ENCODE data around the gene GLIPR1.
"Not testable (repeated sequence)": the region's sequence is repeated elsewhere in the genome, so short reads cannot be mapped to it uniquely, and the experiment has no call there.

The GLIPR1 gene

GRCh38 chr12:75480469-75480949, at the start of gene GLIPR1:
Gene GLIPR1, plus strand, starts transcription at chr12:75480755. Its CDS starts 126 bp downstream, at chr12:75480881.
- no peak for DNase-seq

- no peak for DNase-seq
Measured at GRCh38 chr12:75432924-75433323, 47.6 kb upstream of the GLIPR1 start.

DNA sequence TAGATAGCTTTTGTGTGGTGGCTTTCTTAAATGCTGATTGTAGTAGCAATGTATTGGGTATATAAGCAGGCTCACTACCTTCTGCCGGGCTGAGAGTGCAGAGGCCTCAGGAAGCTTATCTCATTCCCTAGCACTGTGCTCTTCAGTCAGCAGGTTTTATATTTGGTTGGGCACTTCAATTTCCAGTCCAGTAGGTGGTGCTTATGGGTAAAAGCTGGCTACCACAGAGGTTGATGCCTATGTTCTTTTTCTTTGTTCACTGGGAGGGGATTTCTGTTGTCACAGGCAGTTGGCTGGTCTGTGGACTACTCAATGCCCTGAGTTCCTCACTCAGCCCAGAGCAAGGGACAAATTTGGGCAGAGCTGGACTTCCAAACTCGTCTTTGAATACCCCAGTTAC, 43.0 kb upstream of the GLIPR1 start:
- no peak for DNase-seq

GRCh38 chr12:75438059-75438754, 42.3 kb upstream of the GLIPR1 start:
- DNase-seq, result no peak

DNA sequence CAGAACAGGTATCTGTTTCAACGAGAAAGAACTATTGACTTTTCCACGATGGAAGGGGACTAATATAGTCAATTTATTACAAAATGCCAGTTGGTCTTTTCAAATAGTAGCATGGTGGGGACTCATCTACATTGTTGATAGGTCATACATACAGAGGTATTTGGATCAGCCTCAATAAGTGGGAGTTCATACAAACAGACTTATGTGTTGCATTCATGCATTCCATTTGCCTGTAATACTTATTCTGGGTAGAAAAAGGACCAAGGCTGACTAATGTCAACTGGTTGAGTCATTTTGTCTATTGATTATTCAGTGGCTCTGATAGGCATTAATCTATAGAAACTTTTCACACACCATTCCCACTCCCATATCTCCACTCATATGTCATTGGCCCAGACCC, 41.5 kb upstream of the GLIPR1 start:
- no peak for DNase-seq

DNA sequence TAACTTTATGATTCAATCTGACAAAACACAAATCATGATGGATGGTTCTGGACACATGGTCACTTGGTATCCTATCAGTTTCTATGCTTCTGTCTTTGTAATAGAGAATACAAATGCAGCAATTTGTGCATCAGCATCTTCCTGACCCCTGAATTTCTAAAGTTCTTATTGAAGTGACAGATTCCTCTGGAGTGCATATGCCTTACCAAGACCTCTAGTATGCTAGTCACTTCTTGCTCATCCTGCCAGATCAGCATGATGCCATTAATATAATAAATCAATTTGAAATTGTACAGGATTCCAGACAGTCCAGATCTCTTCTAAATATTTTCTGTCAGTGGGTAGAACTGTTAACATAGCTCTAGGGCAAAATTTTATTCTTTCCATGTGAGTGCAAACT, 40.6 kb upstream of the GLIPR1 start:
- DNase-seq, result no peak

- not testable (repeated sequence) for DNase-seq
Measured at GRCh38 chr12:75441687-75442449, 38.7 kb upstream of the GLIPR1 start.

- DNase-seq, result not testable (repeated sequence)
Measured at GRCh38 chr12:75442454-75442853, 38.1 kb upstream of the GLIPR1 start.

GRCh38 chr12:75443709-75444108, 36.8 kb upstream of the GLIPR1 start:
- DNase-seq, result no peak

- DNase-seq, result no peak
Measured at GRCh38 chr12:75444429-75445136, 36.0 kb upstream of the GLIPR1 start.

- not testable (repeated sequence) for DNase-seq
Measured at GRCh38 chr12:75445137-75445507, 35.4 kb upstream of the GLIPR1 start.

DNA sequence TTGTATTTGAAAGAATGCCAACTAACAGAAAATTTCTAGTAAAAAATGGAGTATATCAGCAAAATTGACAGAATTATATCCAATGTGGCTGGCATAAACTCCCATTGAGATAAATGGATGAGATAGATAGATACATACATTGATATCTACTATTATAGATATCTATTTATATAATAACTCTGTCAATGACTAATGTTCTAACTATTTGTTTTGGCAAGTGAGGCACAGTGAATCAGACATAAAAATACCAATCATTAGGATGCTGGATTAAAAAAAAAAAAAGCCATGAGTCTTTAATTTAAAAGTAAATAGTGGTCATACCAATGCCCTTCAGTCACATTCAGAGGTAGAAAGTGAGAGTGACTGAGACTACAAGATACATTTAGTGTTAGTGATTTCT, 33.7 kb upstream of the GLIPR1 start:
- DNase-seq, result no peak

DNA sequence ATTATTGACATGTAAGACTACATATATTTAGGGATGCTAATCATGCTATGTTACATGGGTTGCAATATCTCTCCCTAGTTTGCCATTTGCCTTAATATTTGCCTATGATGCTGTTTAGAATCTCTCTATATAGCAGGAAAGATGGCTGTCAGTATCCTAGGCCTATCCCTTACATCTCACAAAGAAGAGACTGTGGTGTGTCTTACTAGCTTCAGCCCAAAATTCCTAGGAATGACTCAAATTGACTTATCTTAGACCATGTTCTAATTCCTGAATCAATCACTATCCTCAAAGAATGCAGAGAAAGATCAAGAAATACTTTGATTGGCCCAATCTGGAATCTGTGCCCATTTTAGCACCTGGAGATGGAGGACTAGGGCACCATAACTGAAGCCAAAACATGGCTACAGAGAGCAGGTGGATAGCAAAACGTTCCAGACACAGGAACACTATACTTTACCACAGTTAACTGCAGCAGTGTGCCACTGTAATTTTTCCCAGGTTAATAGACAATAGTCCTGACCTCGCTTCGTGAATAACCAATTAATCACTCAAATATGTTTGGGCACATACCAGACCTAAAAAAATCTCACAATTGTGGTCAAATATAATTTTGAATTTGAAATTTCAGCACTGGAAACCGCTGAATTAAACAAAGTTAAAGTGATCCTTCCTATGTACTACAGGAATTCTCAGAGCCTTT, 32.7 kb upstream of the GLIPR1 start:
- DNase-seq, result no peak

- DNase-seq, result no peak
Measured at GRCh38 chr12:75452675-75453330, 27.8 kb upstream of the GLIPR1 start.

GRCh38 chr12:75455839-75456238, 24.7 kb upstream of the GLIPR1 start:
- DNase-seq, result no peak

- DNase-seq, result no peak
Measured at GRCh38 chr12:75457191-75457590, 23.4 kb upstream of the GLIPR1 start.

- DNase-seq, result not testable (repeated sequence)
Measured at GRCh38 chr12:75457866-75458265, 22.7 kb upstream of the GLIPR1 start.

GRCh38 chr12:75459755-75460154, 20.8 kb upstream of the GLIPR1 start:
- DNase-seq, result no peak

DNA sequence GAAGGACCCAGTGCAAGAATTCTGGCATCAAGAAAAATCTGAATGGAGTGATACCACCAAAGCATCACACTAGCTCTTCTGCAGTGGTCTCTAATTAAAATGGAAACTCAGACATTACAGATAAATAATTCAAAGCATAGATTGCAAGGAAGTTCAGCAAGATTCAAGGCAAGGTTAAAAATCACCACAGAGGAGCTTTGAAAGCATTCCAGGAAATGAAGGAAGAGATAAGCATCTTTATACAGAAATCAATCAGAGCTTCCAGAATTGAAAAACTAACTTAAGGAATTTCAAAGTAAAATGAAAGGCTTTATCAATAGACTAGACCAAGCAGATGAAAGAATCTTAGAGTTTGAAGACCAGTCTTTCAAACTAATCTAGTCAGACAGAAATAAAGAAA, 20.4 kb upstream of the GLIPR1 start:
- DNase-seq, result no peak

GRCh38 chr12:75471902-75472890, 8.4 kb upstream of the GLIPR1 start:
- DNase-seq, result no peak

- no peak for DNase-seq
Measured at GRCh38 chr12:75474116-75474515, 6.4 kb upstream of the GLIPR1 start.
